ENCODE results near the gene TPH2. TPM values are rescaled to one million over a fixed set of nuclear protein-coding genes. Genes with fewer than 3 reads are reported as not detected.

The TPH2 gene
- total RNA-seq, result not detected

DNA sequence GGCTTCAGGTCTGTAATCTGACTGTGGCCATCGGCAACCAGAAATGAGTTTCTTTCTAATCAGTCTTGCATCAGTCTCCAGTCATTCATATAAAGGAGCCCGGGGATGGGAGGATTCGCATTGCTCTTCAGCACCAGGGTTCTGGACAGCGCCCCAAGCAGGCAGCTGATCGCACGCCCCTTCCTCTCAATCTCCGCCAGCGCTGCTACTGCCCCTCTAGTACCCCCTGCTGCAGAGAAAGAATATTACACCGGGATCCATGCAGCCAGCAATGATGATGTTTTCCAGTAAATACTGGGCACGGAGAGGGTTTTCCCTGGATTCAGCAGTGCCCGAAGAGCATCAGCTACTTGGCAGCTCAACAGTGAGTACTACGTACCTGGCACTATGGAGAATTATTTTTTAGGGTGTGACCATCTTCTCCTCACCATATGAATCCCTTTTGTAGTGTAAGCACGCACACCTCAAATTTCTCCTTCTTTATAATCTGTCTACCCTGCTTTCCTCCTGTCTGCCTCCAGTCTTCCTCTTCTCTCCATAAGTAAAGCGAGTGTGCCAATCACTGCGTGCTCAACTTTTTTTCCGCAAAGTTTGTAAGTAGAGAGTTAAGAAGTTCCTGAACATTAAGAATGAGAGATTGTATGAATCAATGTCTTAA lies at the start of gene TPH2:
TSS of gene TPH2 (plus strand) at position 118 of the 658 bp plus-strand sequence. CDS start at position 260, 142 bp downstream.
- intact Hi-C loops (cut with micrococcal nuclease), result loop anchor here (1.0 to 10.0 kb wide), 6 partner anchors 159 to 522 kb away; partner anchors contain the start of genes RAB21, THAP2, TMEM19 and ZFC3H1
- no peak within 1 kb of the TSS for H3K4me3 Mint-ChIP-seq
- no peaks in the 10 kb centered on the region for H3K36me3 Mint-ChIP-seq
- H3K27ac Mint-ChIP-seq, result no peak within 1 kb of the TSS
- ChIA-PET CTCF (no interaction called here), POLR2A (no interaction called here)
- H3K9me3 Mint-ChIP-seq, result peaks cover 2% of the 10 kb centered on the region
- DNase-seq, result peak; percentile 73
- peaks cover 6% of the 10 kb centered on the region for H3K4me1 Mint-ChIP-seq (ENCODE audit: low read depth)
- peaks cover 61% of the 10 kb centered on the region for H3K27me3 Mint-ChIP-seq

DNA sequence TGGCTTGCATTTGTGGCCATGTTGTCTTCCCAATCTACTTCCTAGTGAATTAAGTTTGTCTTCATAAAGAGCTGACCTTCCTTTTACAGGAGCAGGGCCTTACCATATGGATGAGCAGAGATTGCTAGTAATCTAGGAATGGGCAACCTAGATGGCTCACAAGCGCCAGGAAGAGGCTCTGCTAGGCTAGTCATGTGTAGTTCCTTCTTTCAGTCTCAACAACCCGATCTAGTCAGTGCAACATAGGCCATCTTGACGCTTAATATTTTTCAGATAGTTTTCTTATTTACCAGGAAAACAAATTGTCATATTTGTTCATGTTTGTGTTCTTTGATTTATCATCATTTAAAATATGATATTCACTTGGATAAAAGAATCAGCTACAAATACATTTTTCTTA lies 48.2 kb upstream of the TPH2 start:
- H3K36me3 Mint-ChIP-seq, result peaks cover 32% of the 10 kb centered on the region
- CTCF ChIA-PET, result no interaction called here

DNA sequence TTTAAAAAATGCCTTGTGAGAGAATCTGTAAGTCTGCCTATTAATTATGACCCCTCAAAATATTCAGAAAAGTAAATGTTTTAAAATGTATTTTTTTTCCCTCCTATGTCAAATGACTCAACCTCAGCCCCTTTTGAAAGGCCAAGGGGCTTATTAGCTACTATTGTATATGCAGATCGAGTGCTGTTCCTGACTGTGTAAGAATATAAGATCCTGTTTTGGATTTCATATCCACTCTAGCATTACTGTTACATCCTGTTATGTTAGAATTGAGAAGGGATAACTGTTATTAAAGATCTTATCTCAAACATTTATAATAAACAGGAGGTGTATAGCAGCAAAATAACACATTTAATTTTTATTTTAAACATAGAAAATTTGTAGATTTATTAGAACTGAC lies 46.6 kb upstream of the TPH2 start:
- Mint-ChIP-seq H3K4me1 (ENCODE audit: low read depth) (peaks cover 8% of the 10 kb centered on the region), H3K27ac (no peak overlapping the region), H3K27me3 (no peaks in the 10 kb centered on the region), H3K9me3 (no peaks in the 10 kb centered on the region), H3K36me3 (peaks cover 33% of the 10 kb centered on the region), H3K4me3 (no peak overlapping the region)
- ChIA-PET POLR2A (no interaction called here), CTCF (interaction anchor here (1.2 kb wide), 1 partner anchor 112 kb away, joined by 4 read pairs; no protein-coding TSS in a partner anchor)
- intact Hi-C loops (cut with micrococcal nuclease), result loop anchor here (5.0 kb wide), 1 partner anchor 55 kb away; the partner anchor contains the start of gene TBC1D15
- DNase-seq, result no peak

More for the DNA sequence above, 48.2 kb upstream of the TPH2 start:
- H3K4me3 Mint-ChIP-seq, result no peak overlapping the region
- POLR2A ChIA-PET, result no interaction called here
- H3K4me1 Mint-ChIP-seq (ENCODE audit: low read depth), result peaks cover 8% of the 10 kb centered on the region
- no peaks in the 10 kb centered on the region for H3K9me3 Mint-ChIP-seq
- intact Hi-C loops (cut with micrococcal nuclease), result loop anchor here (5.0 kb wide), 1 partner anchor 53 kb away; the partner anchor contains the start of gene TBC1D15
- DNase-seq, result no peak
- H3K27me3 Mint-ChIP-seq, result no peaks in the 10 kb centered on the region
- H3K27ac Mint-ChIP-seq, result no peak overlapping the region

DNA sequence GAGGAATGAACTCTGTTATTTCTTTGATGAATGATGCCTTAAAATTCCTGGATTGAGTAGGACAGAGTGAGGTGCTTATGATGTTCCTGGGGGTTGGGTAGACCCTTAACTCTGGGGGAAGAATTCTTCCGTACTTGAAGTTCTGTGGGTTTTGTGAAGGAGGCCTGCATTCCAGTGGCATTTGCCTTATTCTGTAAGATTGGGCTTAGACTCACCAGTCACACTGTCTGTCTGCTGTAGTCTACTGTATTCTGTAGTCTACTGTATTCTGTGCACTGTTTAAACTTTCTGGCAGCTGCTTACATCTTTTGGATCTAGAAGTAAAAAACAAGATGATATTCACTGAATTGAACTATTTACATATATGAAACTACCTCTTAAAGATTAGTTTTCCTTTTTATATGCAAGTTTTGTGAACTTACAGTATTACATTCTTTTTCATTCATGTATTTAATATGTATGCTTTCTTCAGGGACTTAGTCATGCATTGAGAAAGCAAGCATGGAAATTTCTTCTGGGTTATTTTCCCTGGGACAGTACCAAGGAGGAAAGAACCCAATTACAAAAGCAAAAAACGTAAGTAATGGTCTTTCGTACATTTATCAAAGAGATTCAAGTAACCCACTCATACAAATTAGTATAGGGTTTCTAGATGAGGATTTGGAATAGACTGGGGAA lies 42.3 kb upstream of the TPH2 start:
- Mint-ChIP-seq H3K36me3 (peaks cover 37% of the 10 kb centered on the region), H3K9me3 (no peaks in the 10 kb centered on the region), H3K27me3 (no peaks in the 10 kb centered on the region), H3K4me3 (no peak overlapping the region), H3K4me1 (ENCODE audit: low read depth) (peaks cover 2% of the 10 kb centered on the region), H3K27ac (no peak overlapping the region)
- CTCF ChIA-PET, result no interaction called here
- intact Hi-C loops (cut with micrococcal nuclease), result no loop called here
- no peak for DNase-seq
- POLR2A ChIA-PET, result no interaction called here

DNA sequence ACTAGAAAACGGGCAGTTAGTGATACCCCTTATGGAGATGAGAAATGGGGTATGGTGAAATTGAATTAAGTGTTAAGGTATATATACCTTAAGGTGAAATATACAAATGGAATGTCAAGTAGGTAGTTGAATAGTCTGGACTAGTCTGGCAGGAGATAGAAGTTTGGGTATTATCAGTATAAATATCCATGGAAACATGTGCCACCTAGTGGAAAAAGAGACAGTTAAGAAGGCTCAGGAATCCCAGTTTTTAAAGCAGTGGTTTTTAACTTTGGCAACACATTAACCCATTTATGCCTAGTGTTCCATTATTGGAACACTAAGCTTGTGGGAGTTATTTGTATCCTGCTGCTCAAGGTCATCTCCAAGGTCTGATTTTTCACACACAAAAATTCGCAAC lies 38.6 kb upstream of the TPH2 start:
- Mint-ChIP-seq H3K27me3 (no peaks in the 10 kb centered on the region), H3K9me3 (no peaks in the 10 kb centered on the region), H3K27ac (no peak overlapping the region), H3K4me1 (ENCODE audit: low read depth) (peaks cover 5% of the 10 kb centered on the region), H3K4me3 (no peak overlapping the region), H3K36me3 (peaks cover 55% of the 10 kb centered on the region)
- POLR2A ChIA-PET, result no interaction called here
- CTCF ChIA-PET, result no interaction called here
- intact Hi-C loops (cut with micrococcal nuclease), result no loop called here
- no peak for DNase-seq

DNA sequence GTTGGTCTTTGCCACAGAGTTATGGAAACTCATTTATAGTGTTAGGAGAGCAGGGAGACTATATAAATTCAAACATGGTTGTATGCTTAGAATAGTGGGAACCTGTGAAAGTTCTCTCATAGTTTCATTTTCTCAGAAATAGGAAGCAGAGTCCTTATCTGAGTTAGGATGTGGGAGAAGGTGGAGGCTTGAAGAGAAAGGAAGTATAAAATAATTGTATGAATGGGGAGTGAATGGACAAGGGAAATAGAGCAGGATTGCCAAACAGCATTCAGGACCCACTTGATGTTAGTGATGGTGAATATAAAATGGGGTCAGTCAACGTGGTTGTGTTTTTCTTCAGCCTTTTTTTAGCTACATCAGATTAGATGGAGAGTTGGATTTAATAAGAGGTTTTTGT lies 34.0 kb upstream of the TPH2 start:
- Mint-ChIP-seq H3K4me1 (ENCODE audit: low read depth) (peaks cover 5% of the 10 kb centered on the region), H3K9me3 (no peaks in the 10 kb centered on the region), H3K27ac (no peak overlapping the region), H3K4me3 (no peak overlapping the region), H3K36me3 (peaks cover 67% of the 10 kb centered on the region), H3K27me3 (no peaks in the 10 kb centered on the region)
- no peak for DNase-seq
- ChIA-PET POLR2A (no interaction called here), CTCF (no interaction called here)
- intact Hi-C loops (cut with micrococcal nuclease), result no loop called here

DNA sequence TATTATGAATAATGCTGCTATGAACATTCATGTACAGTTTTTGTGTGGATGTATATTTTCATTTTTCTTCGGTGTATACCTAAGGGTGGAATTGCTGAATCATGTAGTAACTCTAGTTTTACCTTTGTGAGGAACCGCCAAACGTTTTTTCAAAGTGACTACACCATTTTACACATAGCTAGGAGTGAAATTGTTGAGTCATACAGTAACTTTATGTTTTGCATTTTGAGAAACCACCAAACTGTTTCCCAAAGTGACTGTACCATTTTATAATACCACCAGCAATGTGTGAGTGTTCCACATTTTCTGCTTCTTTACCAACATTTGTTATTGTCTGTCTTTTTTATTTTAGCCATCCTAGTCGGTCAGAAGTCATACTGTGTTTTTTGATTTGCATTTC lies 3.1 kb upstream of the TPH2 start:
- no peak overlapping the region for H3K4me3 Mint-ChIP-seq
- CTCF ChIA-PET, result interaction anchor here (0.9 to 2.7 kb wide), 2 partner anchors 89 to 156 kb away, joined by 3 to 6 read pairs; no protein-coding TSS in a partner anchor
- H3K9me3 Mint-ChIP-seq, result peaks cover 2% of the 10 kb centered on the region
- peaks cover 6% of the 10 kb centered on the region for H3K4me1 Mint-ChIP-seq (ENCODE audit: low read depth)
- H3K27ac Mint-ChIP-seq, result no peak overlapping the region
- H3K27me3 Mint-ChIP-seq, result peaks cover 42% of the 10 kb centered on the region
- no peaks in the 10 kb centered on the region for H3K36me3 Mint-ChIP-seq
- DNase-seq, result no peak
- POLR2A ChIA-PET, result interaction anchor here (0.5 kb wide), 1 partner anchor 278 kb away, joined by 3 read pairs; no protein-coding TSS in a partner anchor
- intact Hi-C loops (cut with micrococcal nuclease), result loop anchor here (1.0 to 10.0 kb wide), 6 partner anchors 38 to 518 kb away; partner anchors contain the start of genes RAB21, TBC1D15, THAP2 and ZFC3H1

DNA sequence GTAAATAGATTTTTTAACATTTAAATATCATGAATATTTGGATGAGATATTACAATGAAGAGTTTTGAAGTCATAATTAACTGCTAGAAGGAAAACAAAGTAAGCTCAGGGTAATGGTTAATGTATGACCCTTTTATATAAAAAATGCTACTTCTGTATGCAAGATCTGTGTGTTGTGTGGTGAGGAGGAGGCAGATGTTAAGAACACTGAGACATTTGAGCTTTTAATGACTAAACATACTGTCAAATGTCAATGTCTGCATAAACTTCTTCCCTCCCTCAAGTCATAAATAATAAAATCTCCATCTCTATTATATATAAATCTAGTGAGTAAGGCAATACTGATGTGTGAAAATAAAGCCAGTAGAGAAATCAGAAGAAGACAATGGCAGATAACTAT lies 1.4 kb downstream of the TPH2 start:
- POLR2A ChIA-PET, result no interaction called here
- no peak for DNase-seq
- peaks cover 67% of the 10 kb centered on the region for H3K27me3 Mint-ChIP-seq

DNA sequence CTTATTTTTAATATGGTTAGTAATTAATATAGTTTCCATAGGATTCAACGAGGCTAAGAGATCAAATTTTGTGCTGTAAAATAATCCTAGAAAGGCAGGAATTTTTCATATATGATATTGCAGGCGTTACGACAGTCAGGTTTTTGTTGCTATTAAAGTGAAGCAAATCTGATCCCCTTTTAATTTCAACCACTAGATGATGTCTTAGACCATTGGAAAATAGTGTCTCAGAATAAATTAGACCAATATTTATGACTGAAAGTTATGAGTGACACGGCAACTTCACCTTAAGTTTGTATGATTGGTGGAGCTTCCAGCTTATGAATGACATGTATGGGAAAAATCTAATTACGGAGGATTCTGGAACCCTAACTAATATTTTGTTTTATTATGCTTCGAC lies 2.5 kb downstream of the TPH2 start:
- Mint-ChIP-seq H3K27me3 (peaks cover 65% of the 10 kb centered on the region), H3K4me3 (no peak overlapping the region), H3K4me1 (ENCODE audit: low read depth) (no peaks in the 10 kb centered on the region), H3K9me3 (no peaks in the 10 kb centered on the region), H3K36me3 (no peaks in the 10 kb centered on the region), H3K27ac (no peak overlapping the region)
- POLR2A ChIA-PET, result no interaction called here
- intact Hi-C loops (cut with micrococcal nuclease), result no loop called here
- CTCF ChIA-PET, result interaction anchor here (0.9 kb wide), 1 partner anchor 161 kb away, joined by 5 read pairs; no protein-coding TSS in a partner anchor
- DNase-seq, result no peak

More for the DNA sequence above, 1.4 kb downstream of the TPH2 start:
- Mint-ChIP-seq H3K4me3 (no peak overlapping the region), H3K9me3 (peaks cover 2% of the 10 kb centered on the region), H3K36me3 (no peaks in the 10 kb centered on the region), H3K4me1 (ENCODE audit: low read depth) (peaks cover 6% of the 10 kb centered on the region), H3K27ac (no peak overlapping the region)
- intact Hi-C loops (cut with micrococcal nuclease), result no loop called here
- CTCF ChIA-PET, result interaction anchor here (1.0 kb wide), 1 partner anchor 160 kb away, joined by 7 read pairs; no protein-coding TSS in a partner anchor

DNA sequence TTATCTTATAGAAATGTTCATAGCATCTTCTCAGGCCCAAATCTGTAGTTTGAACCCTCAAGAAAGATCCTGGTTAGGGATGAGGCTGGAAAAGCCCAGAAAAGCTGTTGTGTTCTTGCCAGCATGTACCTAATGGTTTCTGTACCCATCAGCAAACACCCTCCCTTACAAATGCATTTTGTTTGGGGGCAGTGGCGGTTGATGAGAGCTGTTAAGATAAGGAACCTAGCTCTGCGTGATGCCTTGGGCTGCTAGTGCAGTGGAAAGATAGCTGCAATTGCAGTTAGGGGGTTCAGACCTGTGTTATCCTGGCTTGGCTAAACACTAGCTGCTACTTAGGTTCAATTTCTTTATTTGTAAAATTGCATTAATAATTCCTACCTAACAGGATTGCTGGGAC lies 3.6 kb downstream of the TPH2 start:
- POLR2A ChIA-PET, result no interaction called here
- H3K36me3 Mint-ChIP-seq, result no peaks in the 10 kb centered on the region
- H3K4me3 Mint-ChIP-seq, result no peak overlapping the region
- H3K27ac Mint-ChIP-seq, result no peak overlapping the region
- H3K9me3 Mint-ChIP-seq, result no peaks in the 10 kb centered on the region
- intact Hi-C loops (cut with micrococcal nuclease), result no loop called here
- CTCF ChIA-PET, result interaction anchor here (0.9 kb wide), 1 partner anchor 163 kb away, joined by 5 read pairs; no protein-coding TSS in a partner anchor
- no peak for DNase-seq
- no peaks in the 10 kb centered on the region for H3K4me1 Mint-ChIP-seq (ENCODE audit: low read depth)
- H3K27me3 Mint-ChIP-seq, result peaks cover 69% of the 10 kb centered on the region

DNA sequence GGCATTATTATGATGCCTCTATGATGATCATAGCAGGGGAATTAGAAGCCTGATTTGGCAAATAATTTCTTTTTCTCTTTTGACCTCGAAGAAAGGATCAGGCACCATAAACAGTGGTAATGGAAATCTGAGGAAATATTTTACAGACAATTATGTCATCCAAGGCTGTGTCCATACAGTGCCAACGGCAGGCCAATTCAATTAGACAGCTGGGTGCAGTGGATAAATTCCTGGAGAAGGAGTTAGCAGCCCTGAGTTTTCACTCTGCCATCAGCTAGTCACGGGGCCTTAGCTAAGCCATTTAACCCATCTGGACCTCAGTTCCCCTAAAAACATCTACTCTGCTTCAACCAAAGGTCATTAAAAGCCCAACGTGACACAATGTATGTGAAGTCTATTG lies 4.1 kb downstream of the TPH2 start:
- Mint-ChIP-seq H3K36me3 (no peaks in the 10 kb centered on the region), H3K27ac (no peak overlapping the region), H3K27me3 (peaks cover 67% of the 10 kb centered on the region), H3K9me3 (no peaks in the 10 kb centered on the region), H3K4me1 (ENCODE audit: low read depth) (no peaks in the 10 kb centered on the region), H3K4me3 (no peak overlapping the region)
- POLR2A ChIA-PET, result no interaction called here
- CTCF ChIA-PET, result no interaction called here
- intact Hi-C loops (cut with micrococcal nuclease), result no loop called here
- DNase-seq, result no peak

DNA sequence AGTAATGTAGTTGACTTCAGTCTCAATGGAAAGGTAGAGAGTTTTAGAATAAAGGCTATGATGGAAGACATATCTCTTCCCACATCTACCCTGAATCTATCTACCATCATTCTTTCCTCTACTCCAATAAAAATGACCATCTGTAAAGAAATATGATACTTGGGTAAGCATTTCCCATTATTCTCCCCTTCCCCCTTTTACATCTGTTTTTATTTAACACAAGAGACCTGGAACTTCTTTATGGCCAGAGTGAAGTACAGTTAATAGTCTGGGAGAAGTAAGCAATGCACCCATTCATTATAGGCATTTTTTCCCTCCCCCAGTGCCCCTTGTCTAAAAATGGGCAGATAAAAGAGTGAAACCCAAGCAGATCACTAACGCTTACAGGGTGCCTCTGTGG lies 6.5 kb downstream of the TPH2 start:
- H3K4me3 Mint-ChIP-seq, result no peak overlapping the region

More for the DNA sequence above, 6.5 kb downstream of the TPH2 start:
- intact Hi-C loops (cut with micrococcal nuclease), result no loop called here
- peaks cover 55% of the 10 kb centered on the region for H3K27me3 Mint-ChIP-seq
- no peaks in the 10 kb centered on the region for H3K9me3 Mint-ChIP-seq
- no peaks in the 10 kb centered on the region for H3K4me1 Mint-ChIP-seq (ENCODE audit: low read depth)
- no peak overlapping the region for H3K27ac Mint-ChIP-seq
- ChIA-PET CTCF (no interaction called here), POLR2A (no interaction called here)
- H3K36me3 Mint-ChIP-seq, result no peaks in the 10 kb centered on the region
- no peak for DNase-seq

Data from activated CD4-positive, alpha-beta memory T cell treated with anti-CD3 and anti-CD28 coated beads for 36 hours (primary cell).